ENCODE data around the gene FUT1. TPM values are rescaled to one million over a fixed set of nuclear protein-coding genes. Genes with fewer than 3 reads are reported as not detected.

The FUT1 gene
- total and polyA plus RNA-seq, 10 of the 15 experiments (the other 5 are each of a cell fraction or from before 2014, with no cell fraction given), result 0.01 TPM; not detected in 9

DNA sequence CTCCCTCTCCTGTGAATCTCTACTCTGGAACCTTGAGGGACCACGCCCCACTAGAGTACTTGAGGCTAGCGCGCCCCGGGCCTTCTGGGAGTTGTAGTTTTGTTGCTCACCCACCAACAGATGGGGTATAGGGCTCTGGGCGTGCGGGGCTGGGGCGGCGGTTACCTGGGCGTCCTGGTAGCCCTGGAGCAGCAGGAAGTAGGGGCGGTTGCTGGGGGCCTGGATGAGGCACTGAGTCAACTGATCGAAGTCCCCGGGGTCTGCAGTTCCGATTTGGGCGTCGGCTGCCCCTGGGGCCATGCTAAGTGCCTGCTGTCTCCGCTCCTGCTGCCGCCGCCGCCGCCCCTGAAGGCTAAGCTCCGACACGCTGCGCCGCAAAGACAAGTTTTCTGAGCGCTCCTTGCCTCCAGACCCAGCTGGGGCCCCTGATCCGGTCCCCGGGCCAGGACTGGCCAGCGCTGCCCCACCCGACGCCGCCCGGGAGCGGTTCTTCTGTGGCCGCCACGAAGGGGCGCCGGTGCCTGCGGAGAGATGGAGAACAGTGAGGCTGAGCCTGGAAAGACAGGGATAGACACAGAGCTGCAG, 17.3 kb downstream of the FUT1 start:
- no peak for ATAC-seq
- intact Hi-C loops (cut with micrococcal nuclease; ENCODE audit: unreplicated experiment) (no loop called here), in situ Hi-C loops (cut with MboI) (no loop called here)
- no peak for DNase-seq (ENCODE audit: low read depth, low spot score)
- Histone ChIP-seq H3K36me3 (ENCODE audit: control insufficient read depth in 2 of 2, insufficient read depth in 2 of 2, low read length in 1 of 2) (no peaks in the 10 kb centered on the region), H3K4me1 (ENCODE audit: control insufficient read depth, insufficient read depth, low read length) (peaks cover 5% of the 10 kb centered on the region), H3K27me3 (replicated peaks in 1 of 2; ENCODE audit: control insufficient read depth in 2 of 2, insufficient read depth in 2 of 2, low read length in 1 of 2) (peaks cover 4 to 5% of the 10 kb centered on the region in 2 experiments; a peak in 3 of 4 replicates), H2AFZ (ENCODE audit: control insufficient read depth, low read depth, low read length) (no peak overlapping the region), H3K4me2 (ENCODE audit: control insufficient read depth, insufficient read depth) (no peak overlapping the region), H3K9ac (ENCODE audit: control insufficient read depth, insufficient read depth, low read length) (no peak overlapping the region), H3K4me3 (no peak overlapping the region), H3K79me2 (ENCODE audit: control insufficient read depth, insufficient read depth, low read length) (no peaks in the 10 kb centered on the region), H3K9me3 (replicated peaks; ENCODE audit: control insufficient read depth, insufficient read depth, low read length) (no peaks in the 10 kb centered on the region; the same call in 2 of the 3 replicates), H3K27ac (ENCODE audit: control insufficient read depth, insufficient read depth) (no peak overlapping the region), H4K20me1 (ENCODE audit: control insufficient read depth, insufficient read depth) (no peaks in the 10 kb centered on the region)
- ChIA-PET CTCF (no interaction called here), SMC1A (ENCODE audit: uncharacterized antibody, unreplicated experiment) (interaction anchor here (0.6 kb wide), 1 partner anchor 53 kb away, joined by 3 read pairs; no protein-coding TSS in a partner anchor), POLR2A (interaction anchor here (0.6 kb wide), 1 partner anchor 538 kb away, joined by 5 read pairs; no protein-coding TSS in a partner anchor), RAD21 (ENCODE audit: unreplicated experiment) (no interaction called here)
- FAIRE-seq, result no peak
- 89% methylated on average over 35 of the region's 38 CpGs for WGBS (ENCODE audit: insufficient coverage, insufficient replicate concordance, low lambda C conversion rate, missing lambda C conversion rate)
- BruUV-seq (replicated peaks), result no TSS peak
- TF ChIP-seq HCFC1 (IDR thresholded peaks at IDR 0.05; ENCODE audit: low read length), result no peak
- no peak for TF ChIP-seq MTA3 (IDR thresholded peaks at IDR 0.05; ENCODE audit: borderline replicate concordance, low read length)
- TF ChIP-seq, protein P1, sequence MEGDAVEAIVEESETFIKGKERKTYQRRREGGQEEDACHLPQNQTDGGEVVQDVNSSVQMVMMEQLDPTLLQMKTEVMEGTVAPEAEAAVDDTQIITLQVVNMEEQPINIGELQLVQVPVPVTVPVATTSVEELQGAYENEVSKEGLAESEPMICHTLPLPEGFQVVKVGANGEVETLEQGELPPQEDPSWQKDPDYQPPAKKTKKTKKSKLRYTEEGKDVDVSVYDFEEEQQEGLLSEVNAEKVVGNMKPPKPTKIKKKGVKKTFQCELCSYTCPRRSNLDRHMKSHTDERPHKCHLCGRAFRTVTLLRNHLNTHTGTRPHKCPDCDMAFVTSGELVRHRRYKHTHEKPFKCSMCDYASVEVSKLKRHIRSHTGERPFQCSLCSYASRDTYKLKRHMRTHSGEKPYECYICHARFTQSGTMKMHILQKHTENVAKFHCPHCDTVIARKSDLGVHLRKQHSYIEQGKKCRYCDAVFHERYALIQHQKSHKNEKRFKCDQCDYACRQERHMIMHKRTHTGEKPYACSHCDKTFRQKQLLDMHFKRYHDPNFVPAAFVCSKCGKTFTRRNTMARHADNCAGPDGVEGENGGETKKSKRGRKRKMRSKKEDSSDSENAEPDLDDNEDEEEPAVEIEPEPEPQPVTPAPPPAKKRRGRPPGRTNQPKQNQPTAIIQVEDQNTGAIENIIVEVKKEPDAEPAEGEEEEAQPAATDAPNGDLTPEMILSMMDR (IDR thresholded peaks at IDR 0.05 in 2 of 3, conservative IDR thresholded peaks at IDR 0.05 in 1 of 3; ENCODE audit: control insufficient read depth in 2 of 3, extremely low read depth in 1 of 3, insufficient read depth in 1 of 3, low read depth in 3 of 3, low read length in 3 of 3), result no peak
- TF ChIP-seq ZSCAN29 (IDR thresholded peaks at IDR 0.05), result no peak
- no peak for TF ChIP-seq PRDM15 (CRISPR knock-in tag; IDR thresholded peaks at IDR 0.05)
- no peak for TF ChIP-seq PAX5 (IDR thresholded peaks at IDR 0.05; ENCODE audit: borderline replicate concordance, low read depth, low read length)
- TF ChIP-seq NFYB (IDR thresholded peaks at IDR 0.05; ENCODE audit: insufficient read depth, low read depth, low read length), result no peak
- TF ChIP-seq ZNF217 (IDR thresholded peaks at IDR 0.05), result no peak
- no peak for TF ChIP-seq ZNF622 (IDR thresholded peaks at IDR 0.05)
- TF ChIP-seq SIN3A (IDR thresholded peaks at IDR 0.05; ENCODE audit: low read depth, low read length), result no peak
- TF ChIP-seq TAF1 (IDR thresholded peaks at IDR 0.05; ENCODE audit: borderline replicate concordance, low read depth, low read length), result no peak
- no peak for TF ChIP-seq MLLT1 (IDR thresholded peaks at IDR 0.05)
- no peak for TF ChIP-seq NFXL1 (IDR thresholded peaks at IDR 0.05; ENCODE audit: borderline replicate concordance)
- no peak for TF ChIP-seq POLR2AphosphoS2 (IDR thresholded peaks at IDR 0.05; ENCODE audit: low read depth, low read length)
- TF ChIP-seq ZZZ3 (IDR thresholded peaks at IDR 0.05; ENCODE audit: control insufficient read depth, insufficient read length, low read depth), result no peak
- TF ChIP-seq SUPT20H (IDR thresholded peaks at IDR 0.05; ENCODE audit: borderline replicate concordance, control insufficient read depth, low read depth, low read length), result no peak
- TF ChIP-seq KDM1A (IDR thresholded peaks at IDR 0.05; ENCODE audit: borderline replicate concordance), result no peak
- TF ChIP-seq STAT1 (conservative IDR thresholded peaks at IDR 0.05), result no peak

Measured in GM12878 (cell line).